ENCODE measurements around the gene APOA4. TPM values are rescaled to one million over a fixed set of nuclear protein-coding genes. Genes with fewer than 3 reads are reported as not detected.
A peak's percentile ranks its signal among the peaks of the same experiment; 100 is the strongest.

The APOA4 gene
- total RNA-seq, 1 donor from 2014 or later = 102 TPM

GRCh38 chr11:116786326-116786725 lies 36.8 kb downstream of the APOA4 start:
- no peak for ATAC-seq

DNA sequence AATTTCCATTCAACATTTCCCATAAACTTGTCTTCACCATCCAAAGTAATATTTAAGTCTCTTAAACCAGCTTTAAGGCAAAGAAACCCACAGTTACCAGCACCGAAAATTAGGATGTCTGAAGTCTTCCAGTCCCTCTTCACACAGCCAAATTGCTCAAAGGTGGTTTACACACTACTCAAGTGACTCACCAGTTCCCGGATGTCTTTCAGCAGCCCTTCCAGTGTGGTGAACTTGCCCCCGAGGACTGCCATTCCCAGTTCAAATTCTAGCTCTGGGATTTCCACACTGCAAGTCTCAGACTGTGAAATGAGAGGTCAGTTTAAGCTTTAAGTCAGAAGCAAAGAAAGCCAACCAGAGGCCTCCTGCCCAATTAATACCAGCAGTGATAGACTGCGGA lies 40.4 kb downstream of the APOA4 start:
- DNase-seq (ENCODE audit: low spot score) (no peak), ATAC-seq (no peak)

More at GRCh38 chr11:116786326-116786725, 36.8 kb downstream of the APOA4 start:
- DNase-seq (ENCODE audit: low spot score) = no peak

- ATAC-seq (no peak), DNase-seq (ENCODE audit: low spot score) (no peak)
Measured at GRCh38 chr11:116778556-116778955, 44.5 kb downstream of the APOA4 start.

DNA sequence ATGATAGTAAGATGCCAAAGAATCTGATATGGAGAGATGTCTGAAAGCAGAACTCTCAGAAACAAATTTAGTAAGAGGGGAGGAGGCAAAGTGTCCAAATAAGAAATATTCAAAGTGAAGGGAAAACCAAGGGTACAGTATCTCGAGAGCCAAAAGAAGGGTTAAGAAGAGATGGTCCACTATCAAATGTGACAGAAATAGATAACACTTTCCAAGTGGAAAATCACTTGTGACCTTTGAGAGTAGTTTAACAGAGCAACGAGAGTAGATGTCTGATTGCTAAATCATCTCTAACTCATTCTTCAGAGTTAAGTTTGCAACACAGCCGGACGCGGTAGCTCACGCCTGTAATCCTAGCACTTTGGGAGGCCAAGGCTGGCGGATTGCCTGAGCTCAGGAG lies 46.0 kb downstream of the APOA4 start:
- DNase-seq (ENCODE audit: low spot score) (no peak), ATAC-seq (no peak)

DNA sequence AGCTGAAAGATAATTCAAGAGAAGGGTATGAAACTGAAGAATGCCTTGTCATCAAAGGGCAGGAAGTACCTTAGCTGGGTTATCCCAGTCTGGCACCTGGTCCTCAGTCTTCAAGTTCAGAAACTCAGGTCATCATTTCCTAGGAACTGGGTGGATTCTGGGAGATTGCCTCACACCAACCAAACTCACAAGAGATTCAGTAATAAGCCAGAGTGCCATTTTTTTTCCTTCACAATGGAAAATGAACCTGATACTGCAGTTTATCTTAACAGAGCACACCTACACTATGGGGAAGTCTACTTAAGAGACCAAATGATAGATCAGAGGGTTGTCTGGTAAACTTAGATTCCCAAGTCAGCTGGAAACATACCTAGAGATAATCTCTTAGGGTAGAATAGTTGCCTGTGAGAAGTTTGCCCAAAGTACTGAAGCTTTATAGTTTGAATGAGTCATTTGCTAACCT lies 46.6 kb downstream of the APOA4 start:
- DNase-seq (ENCODE audit: low spot score) = no peak
- ATAC-seq = no peak

- ATAC-seq = no peak
- DNase-seq (ENCODE audit: low spot score) = no peak
Measured at GRCh38 chr11:116775975-116776374, 47.1 kb downstream of the APOA4 start.

GRCh38 chr11:116774661-116775060 lies 48.4 kb downstream of the APOA4 start:
- peak; percentile 32 for ATAC-seq
- no peak for DNase-seq (ENCODE audit: low spot score)

- DNase-seq (ENCODE audit: low spot score) (no peak), ATAC-seq (peak; percentile 61)
Measured at GRCh38 chr11:116773203-116774097, 49.7 kb downstream of the APOA4 start.

- ATAC-seq (peak; percentile 91), DNase-seq (ENCODE audit: low spot score) (peak; percentile 95)
Measured at GRCh38 chr11:116772443-116773202, 50.5 kb downstream of the APOA4 start, which contains the start of gene BUD13. BUD13 (minus strand) TSS chr11:116772987; CDS start chr11:116772964, 23 bp downstream.

GRCh38 chr11:116771935-116772334 lies 51.2 kb downstream of the APOA4 start:
- no peak for DNase-seq (ENCODE audit: low spot score)

More at GRCh38 chr11:116771935-116772334, 51.2 kb downstream of the APOA4 start:
- ATAC-seq = no peak

Other genes starting within 250 kb of the APOA4 start
- 4.7 TPM for gene BUD13, start 50.3 kb downstream of the APOA4 start, total RNA-seq
- gene ZPR1, start 35.3 kb downstream of the APOA4 start, total RNA-seq = 53.4 TPM
- gene APOA5, start 31.4 kb downstream of the APOA4 start, total RNA-seq = 757 TPM
- gene APOC3, start 6.6 kb upstream of the APOA4 start, total RNA-seq = 11,492 TPM
- 9,787 TPM for gene APOA1, start 14.3 kb upstream of the APOA4 start, total RNA-seq